Inflammatory macrophage (primary cell): ENCODE results near the gene CCDC141.

Source experiments
- DNase-seq, 2 donors: peaks; one replicate each; pipeline ENCODE4 v3.0.0-alpha.2; 2020 to 2022

Gene CCDC141

GRCh38 chr2:178978667-178979066 is 71.3 kb downstream of the CCDC141 start:
- no peak for DNase-seq

- DNase-seq, result no peak
These were observed 73.6 kb downstream of the CCDC141 start for GRCh38 chr2:178976351-178976750.

- DNase-seq, result no peak
These were observed 87.0 kb downstream of the CCDC141 start for GRCh38 chr2:178962805-178963433.

DNA sequence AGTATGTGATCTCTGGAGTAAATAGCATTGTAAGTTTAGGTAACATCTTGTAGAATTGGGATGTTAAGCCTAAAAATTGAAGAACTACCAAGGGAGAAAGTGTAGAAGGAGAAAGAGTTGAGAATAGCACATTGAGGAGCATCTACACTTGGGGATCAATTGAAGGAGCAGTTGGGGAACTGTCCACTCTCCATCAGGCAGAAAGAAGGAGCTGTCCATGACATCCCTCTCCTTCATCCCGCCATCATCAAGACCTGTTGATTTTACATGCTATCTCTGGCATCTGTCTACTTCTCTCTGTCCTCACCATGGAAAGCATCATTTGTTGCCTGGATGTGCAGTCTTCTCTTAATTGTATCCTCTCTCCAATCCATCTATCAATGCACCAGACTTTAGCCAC is 87.8 kb downstream of the CCDC141 start:
- DNase-seq, result no peak

- no peak for DNase-seq
These were observed 95.9 kb downstream of the CCDC141 start for GRCh38 chr2:178954049-178954448.

DNA sequence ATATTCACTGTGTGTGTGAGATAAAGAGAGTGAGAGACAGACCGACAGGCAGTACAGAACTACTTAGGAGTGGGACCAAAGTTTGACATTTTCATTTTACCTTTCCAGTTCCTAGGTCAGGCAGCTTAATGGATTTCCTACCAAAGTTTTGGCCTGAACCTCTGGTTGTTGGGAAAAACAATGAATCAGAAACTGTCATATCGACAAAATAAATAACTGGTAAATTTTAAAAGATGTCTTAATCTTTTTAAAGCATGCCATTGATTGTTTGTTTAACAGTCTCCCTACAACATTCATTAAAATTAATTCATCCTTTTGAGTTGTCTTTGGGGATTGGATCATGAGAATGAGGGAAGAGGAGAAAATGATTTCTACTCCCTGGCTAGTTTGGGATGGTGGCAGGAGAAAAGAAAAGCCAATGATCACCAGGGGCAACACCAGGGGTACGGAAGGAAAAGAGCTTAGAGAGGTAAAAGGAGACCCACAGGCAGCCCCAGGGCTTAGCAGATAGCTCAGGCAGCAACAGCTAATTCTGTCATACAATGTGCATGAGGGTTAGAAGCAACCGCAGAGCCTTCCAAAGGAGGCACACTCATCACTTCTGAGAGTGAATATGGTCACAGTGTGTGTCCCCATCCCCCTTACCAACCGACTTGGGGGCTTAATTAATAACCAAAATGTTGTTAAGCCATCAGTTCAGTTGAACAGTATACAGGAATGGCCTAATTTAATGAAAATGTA is 98.5 kb downstream of the CCDC141 start:
- no peak for DNase-seq

- no peak for DNase-seq
These were observed 100.4 kb downstream of the CCDC141 start for GRCh38 chr2:178949584-178949983.

GRCh38 chr2:178949151-178949550 is 100.8 kb downstream of the CCDC141 start:
- no peak for DNase-seq

DNA sequence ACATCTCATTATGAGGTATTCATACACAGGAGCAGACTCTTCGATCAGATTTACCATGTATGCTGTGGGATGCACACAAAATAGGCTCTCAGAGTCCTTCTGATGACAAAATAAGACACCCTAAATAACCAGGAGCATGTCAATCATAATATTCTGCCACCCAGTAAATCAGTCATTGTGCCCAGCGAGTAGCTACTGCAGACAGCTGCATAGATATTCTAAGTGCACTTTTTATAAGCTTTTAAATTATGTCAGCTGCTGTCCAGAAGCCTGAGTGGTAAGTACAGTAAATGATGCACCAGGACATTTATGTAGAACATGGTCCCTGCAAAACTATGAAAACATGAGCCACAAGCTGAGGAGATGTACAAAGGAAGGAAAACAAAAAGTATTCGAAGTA is 102.9 kb downstream of the CCDC141 start:
- DNase-seq, result no peak

DNA sequence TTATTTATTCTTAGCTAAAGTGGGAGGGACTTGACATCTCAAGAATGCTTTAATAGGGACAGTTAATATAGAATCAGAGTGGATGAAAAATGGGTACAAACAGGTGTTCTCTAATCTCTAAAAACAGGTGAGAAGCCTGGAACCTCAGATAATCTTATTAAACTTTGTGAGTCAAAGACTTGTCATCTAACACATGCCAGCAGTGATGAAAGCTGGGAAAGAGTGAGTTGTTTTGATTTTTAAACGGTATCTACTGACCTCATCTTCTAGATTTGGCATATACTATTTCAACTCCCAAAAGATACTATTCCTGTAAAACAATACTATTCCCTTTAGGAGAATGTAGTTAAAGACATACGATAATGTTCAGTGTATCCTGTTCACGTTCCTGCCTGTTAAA is 103.4 kb downstream of the CCDC141 start:
- DNase-seq, result no peak

DNA sequence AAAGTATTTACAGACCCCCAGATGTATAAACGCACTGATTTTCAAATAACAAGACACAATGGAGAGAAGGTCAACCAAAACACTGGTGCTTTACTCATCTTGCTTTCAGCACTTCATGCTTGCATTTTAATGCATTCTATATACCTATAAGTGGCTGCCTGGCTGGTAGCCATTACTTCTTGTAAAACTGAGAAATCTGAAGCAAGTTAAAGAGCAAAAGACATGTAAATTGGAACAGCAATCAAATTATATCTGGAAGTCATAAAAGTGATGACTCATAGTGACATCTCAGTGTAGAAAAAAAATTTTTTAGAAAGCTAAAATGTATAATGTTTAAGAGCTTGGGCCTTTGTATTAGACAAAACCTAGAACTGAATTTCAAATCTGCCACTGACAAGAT is 106.2 kb downstream of the CCDC141 start:
- no peak for DNase-seq

GRCh38 chr2:178934571-178934970 is 115.4 kb downstream of the CCDC141 start:
- DNase-seq, result no peak

DNA sequence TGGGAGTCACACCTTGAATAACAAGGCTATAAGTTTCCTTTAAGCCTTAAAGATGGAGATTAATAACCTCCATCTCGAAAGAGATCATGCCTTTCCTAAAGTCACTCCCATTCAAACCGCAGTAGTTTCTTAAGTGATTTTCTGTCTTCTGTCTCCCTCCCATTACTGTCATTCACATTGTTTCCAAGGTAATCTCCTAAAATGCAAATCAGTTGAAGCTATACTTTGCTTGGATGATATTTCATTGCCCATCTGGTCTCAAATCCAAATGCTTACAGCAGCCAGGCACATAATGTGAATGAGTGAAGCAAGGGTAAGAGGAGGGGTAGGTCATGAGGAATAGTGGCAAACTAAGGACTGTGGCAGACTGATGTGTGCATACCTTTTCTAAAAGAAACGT is 116.4 kb downstream of the CCDC141 start:
- DNase-seq, result no peak

DNA sequence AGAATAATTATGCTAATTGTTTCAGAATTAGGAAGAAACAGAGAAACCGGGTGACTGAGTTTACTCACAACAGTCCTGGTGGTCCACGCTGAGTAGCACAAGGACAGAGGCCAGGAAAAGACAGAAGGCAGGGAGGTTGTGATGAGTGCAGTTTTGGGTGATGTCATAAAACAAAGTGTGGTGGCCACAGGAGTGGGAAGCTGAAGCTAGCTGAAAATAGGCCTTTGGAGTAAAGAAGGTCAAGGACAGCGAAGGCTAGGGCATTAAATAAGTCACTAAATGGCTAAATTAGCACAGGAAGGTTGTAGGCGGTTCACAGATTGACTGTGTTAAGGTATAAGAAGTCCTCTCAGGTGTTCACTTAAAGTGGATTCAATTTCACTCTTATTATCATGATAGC is 121.9 kb downstream of the CCDC141 start:
- DNase-seq, result no peak

DNA sequence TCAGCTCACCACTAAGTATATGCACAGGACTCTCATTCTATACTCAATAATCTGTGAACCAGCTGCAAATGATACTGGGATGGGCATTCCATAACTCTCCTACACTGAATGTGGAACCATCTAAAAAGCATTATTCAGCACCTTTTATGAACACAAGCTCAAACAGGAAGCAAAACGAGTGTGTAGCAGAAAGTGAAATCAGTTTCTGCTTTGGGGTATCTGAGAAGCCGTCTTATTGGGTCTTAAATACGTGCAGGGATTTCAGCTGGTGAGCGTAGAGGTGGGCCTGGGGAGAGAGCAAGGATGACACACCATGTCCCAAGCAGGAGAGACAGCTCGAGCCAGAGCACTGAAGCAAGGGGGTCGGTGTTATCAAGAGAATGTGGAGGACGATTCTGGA is 122.8 kb downstream of the CCDC141 start:
- DNase-seq, result no peak

GRCh38 chr2:178924817-178925216 is 125.1 kb downstream of the CCDC141 start:
- DNase-seq, result no peak

- no peak for DNase-seq
These were observed 126.4 kb downstream of the CCDC141 start for GRCh38 chr2:178923546-178923945.

GRCh38 chr2:178920916-178921513 is 128.9 kb downstream of the CCDC141 start:
- no peak for DNase-seq

GRCh38 chr2:178917555-178917954 is 132.4 kb downstream of the CCDC141 start:
- DNase-seq, result no peak

DNA sequence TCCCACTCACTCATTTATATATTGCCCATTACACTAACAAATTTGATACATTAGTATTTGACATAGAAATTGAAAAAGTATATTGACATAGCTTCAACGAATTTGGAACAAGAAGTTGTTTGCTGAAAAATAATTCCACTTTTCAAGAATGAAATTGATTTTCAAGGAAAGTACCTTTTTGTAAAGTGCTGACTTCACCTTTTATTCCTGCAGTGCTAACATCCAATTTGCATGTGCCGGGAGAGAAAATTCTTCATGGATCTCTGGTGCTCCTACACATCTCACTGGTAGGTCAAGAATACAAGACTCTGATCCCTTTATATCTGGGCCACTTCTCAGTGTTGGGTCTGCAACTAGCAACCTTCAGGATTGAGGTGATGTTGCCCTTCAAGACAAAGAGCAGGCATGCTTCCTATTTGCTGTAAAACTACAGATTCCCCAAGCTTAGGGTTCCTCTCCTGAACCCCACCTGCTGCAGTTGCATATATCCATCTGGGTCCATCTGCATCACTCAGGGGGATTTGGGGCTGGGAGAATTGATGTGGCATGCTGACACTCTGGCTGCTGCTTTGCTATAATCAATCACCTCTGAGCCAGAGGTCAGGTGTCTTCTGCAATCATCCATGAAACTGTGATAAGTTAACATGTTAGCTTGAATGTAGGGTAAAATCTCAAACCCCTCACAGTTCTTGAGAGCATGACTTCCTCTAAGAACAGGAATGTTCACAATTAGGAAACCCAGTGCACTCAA is 134.3 kb downstream of the CCDC141 start:
- no peak for DNase-seq

DNA sequence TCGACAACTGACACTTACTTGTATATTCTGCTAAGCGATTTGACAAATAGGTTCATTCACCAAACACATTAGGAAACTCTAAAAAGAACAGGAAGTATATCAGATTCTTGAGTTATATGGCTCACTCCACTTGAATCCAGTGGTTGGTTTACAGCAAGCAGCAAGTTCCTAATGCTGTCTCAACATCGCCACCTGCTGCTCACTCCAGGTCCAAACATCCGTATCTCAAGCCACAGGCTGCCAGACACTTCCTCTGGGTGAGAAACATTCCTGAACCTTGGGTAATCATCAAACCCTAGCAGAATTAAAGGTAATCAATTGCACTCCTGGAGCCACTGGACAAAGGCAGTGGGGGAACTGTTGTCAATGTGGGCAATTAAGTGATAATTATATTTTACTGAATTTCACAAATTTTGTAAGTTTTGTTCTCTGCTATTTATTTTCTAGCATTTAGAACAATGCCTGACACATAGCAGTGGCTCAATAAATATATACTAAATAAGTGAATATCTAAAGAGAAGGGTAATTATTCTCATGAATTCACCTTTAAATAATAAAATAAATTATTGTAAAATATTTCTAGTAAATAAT is 135.6 kb downstream of the CCDC141 start:
- peak; percentile 90 to 92 for DNase-seq

DNA sequence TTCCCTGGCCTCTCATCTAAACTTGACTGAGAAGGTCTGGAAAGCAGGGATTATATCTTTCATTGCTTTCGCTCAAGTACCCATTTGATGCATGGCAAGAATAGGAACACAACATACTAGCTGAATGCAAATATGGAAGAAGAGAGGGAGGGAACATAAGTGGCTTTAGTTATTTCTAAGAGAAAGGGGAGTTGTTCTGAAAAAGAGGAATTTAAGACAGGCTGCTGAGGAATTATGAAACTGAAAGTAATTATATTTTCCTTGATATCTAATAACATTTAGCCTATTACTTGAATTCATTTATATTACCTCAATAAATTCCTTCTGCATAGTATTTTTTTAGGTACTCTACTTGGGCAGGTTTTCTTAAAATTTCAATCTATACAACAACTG is 136.9 kb downstream of the CCDC141 start:
- peak; percentile 12 to 84 for DNase-seq
